Suprapubic skin (tissue), 4 donors: ENCODE results near the gene IZUMO1. TPM values are rescaled to one million over a fixed set of nuclear protein-coding genes. Genes with fewer than 3 reads are reported as not detected.
A peak's percentile ranks its signal among the peaks of the same experiment; 100 is the strongest.

Source experiments
- DNase-seq, 2 donors: peaks; one replicate each; pipeline ENCODE4 v3.0.0-alpha.2; 2019; ENCODE audit warnings: low spot score in 2 of 2
- H3K27ac ChIP-seq: fragments of 200-600 bp; sonication (generic); one replicate; pipeline ENCODE4 v1.5.1; 2019
- H3K27me3 ChIP-seq: fragments of 200-600 bp; sonication (generic); one replicate; pipeline ENCODE4 v1.5.1; 2019
- H3K36me3 ChIP-seq: fragments of 200-600 bp; sonication (generic); one replicate; pipeline ENCODE4 v1.5.1; 2019
- H3K4me1 ChIP-seq: fragments of 200-600 bp; sonication (generic); one replicate; pipeline ENCODE4 v1.5.1; 2019
- H3K4me3 ChIP-seq: fragments of 200-600 bp; sonication (generic); one replicate; pipeline ENCODE4 v1.5.1; 2019; ENCODE audit warnings: mild to moderate bottlenecking
- H3K9me3 ChIP-seq: fragments of 200-600 bp; sonication (generic); one replicate; pipeline ENCODE4 v1.5.1; 2019
- CTCF ChIP-seq, 2 donors: fragments of 200-600 bp in 1 of 2; fragments of 450-650 bp in 1 of 2; sonication (generic) in 1 of 2; IDR thresholded peaks; one replicate each; pipeline ENCODE4 v1.5.1; 2016 to 2019; ENCODE audit warnings: antibody characterized with exemption in 2 of 2, mild to moderate bottlenecking in 1 of 2, moderate library complexity in 1 of 2
- EP300 ChIP-seq: sonication (generic); formaldehyde crosslinking; IDR thresholded peaks from one replicate; pipeline ENCODE4 v1.6.1; 2017; ENCODE audit warnings: antibody characterized with exemption
- POLR2A ChIP-seq, 2 donors: fragments of 450-650 bp; IDR thresholded peaks; one replicate each; pipeline ENCODE4 v1.6.1; 2017; ENCODE audit warnings: antibody characterized with exemption in 2 of 2, mild to moderate bottlenecking in 2 of 2, moderate library complexity in 2 of 2
- POLR2AphosphoS5 ChIP-seq, 3 donors: sonication (generic); formaldehyde crosslinking; IDR thresholded peaks; one replicate each; pipeline ENCODE4 v1.6.1; 2017; ENCODE audit warnings: antibody characterized with exemption in 3 of 3
- WGBS: methylation state at CpG from one replicate; pipeline ENCODE4 v1.1.5; 2018; 5-methylcytosine and 5-hydroxymethylcytosine counted together
- total RNA-seq, 4 donors: library from RNA; depleted of rRNA; stranded (reverse); fragments of >200 nt; gene quantifications; one replicate each; pipeline ENCODE4 v1.1.0, GENCODE V29; 2016

Gene IZUMO1
- total RNA-seq, 4 donors from 2014 or later: 0.40 to 0.45 TPM; not detected in 2

GRCh38 chr19:48745208-48745995 lies 1.3 kb downstream of the IZUMO1 start:
- H3K27me3 ChIP-seq: no peaks in the 10 kb centered on the region
- TF ChIP-seq EP300 (no peak), CTCF (IDR thresholded peaks at IDR 0.05) (no peak), POLR2AphosphoS5 (IDR thresholded peaks at IDR 0.05) (no peak), POLR2A (IDR thresholded peaks at IDR 0.05) (no peak)
- H3K36me3 ChIP-seq: peaks cover 8% of the 10 kb centered on the region
- H3K4me1 ChIP-seq: peaks cover 13% of the 10 kb centered on the region
- DNase-seq: no peak
- H3K4me3 ChIP-seq: no peak overlapping the region
- H3K27ac ChIP-seq: no peak overlapping the region
- no peaks in the 10 kb centered on the region for H3K9me3 ChIP-seq
- WGBS: 32% methylated on average over 33 of the region's 33 CpGs

- peak overlapping the region; percentile 65 for H3K27ac ChIP-seq
- no peaks in the 10 kb centered on the region for H3K9me3 ChIP-seq
- H3K27me3 ChIP-seq: no peaks in the 10 kb centered on the region
- WGBS: 92% methylated on average over 11 of the region's 11 CpGs
- no peak for DNase-seq
- TF ChIP-seq POLR2AphosphoS5 (IDR thresholded peaks at IDR 0.05) (no peak), POLR2A (IDR thresholded peaks at IDR 0.05) (no peak), EP300 (no peak), CTCF (IDR thresholded peaks at IDR 0.05) (no peak)
- H3K4me1 ChIP-seq: peaks cover 33% of the 10 kb centered on the region
- no peaks in the 10 kb centered on the region for H3K36me3 ChIP-seq
- no peak overlapping the region for H3K4me3 ChIP-seq
Observed at GRCh38 chr19:48742096-48742495, 4.6 kb downstream of the IZUMO1 start.

GRCh38 chr19:48741129-48741999 lies 5.3 kb downstream of the IZUMO1 start:
- Histone ChIP-seq H3K4me3 (peak overlapping the region; percentile 26), H3K27ac (peak overlapping the region; percentile 65), H3K9me3 (no peaks in the 10 kb centered on the region), H3K36me3 (no peaks in the 10 kb centered on the region), H3K27me3 (no peaks in the 10 kb centered on the region), H3K4me1 (peaks cover 33% of the 10 kb centered on the region)
- 53% methylated on average over 23 of the region's 35 CpGs for WGBS
- no peak for TF ChIP-seq POLR2AphosphoS5 (IDR thresholded peaks at IDR 0.05)
- no peak for TF ChIP-seq EP300
- no peak for TF ChIP-seq CTCF (IDR thresholded peaks at IDR 0.05)
- no peak for TF ChIP-seq POLR2A (IDR thresholded peaks at IDR 0.05)
- DNase-seq: no peak

- DNase-seq: no peak
- H3K4me3 ChIP-seq: peak within 1 kb of the TSS; percentile 61
- TF ChIP-seq POLR2AphosphoS5 (IDR thresholded peaks at IDR 0.05): no peak
- no peak for TF ChIP-seq CTCF (IDR thresholded peaks at IDR 0.05)
- TF ChIP-seq EP300: no peak
- 47% methylated on average over 26 of the region's 27 CpGs for WGBS
- H3K27ac ChIP-seq: peak within 1 kb of the TSS; percentile 69
- peaks cover 34% of the 10 kb centered on the region for H3K4me1 ChIP-seq
- H3K27me3 ChIP-seq: no peaks in the 10 kb centered on the region
- H3K9me3 ChIP-seq: no peaks in the 10 kb centered on the region
- H3K36me3 ChIP-seq: no peaks in the 10 kb centered on the region
Observed at GRCh38 chr19:48740164-48740972, 6.3 kb downstream of the IZUMO1 start, which contains the start of gene RASIP1. TSS of gene RASIP1 (minus strand) at chr19:48740610. CDS start at chr19:48740282, 328 bp downstream.
